Duodenal mucosa (tissue), 2 donors: ENCODE results near the gene CCDC124.
"Not testable (repeated sequence)": the region's sequence is repeated elsewhere in the genome, so short reads cannot be mapped to it uniquely, and the experiment has no call there.

Source experiments
- H3K27ac ChIP-seq: one replicate; pipeline ENCODE4 v1.7.0; 2013; ENCODE audit warnings: low read depth, low read length
- H3K27me3 ChIP-seq, 2 donors: one replicate each; pipeline ENCODE4 v1.7.0; 2013; ENCODE audit warnings: low read length in 2 of 2, control low read depth in 1 of 2; ENCODE audit not compliant: insufficient read depth in 2 of 2, control insufficient read depth in 1 of 2
- H3K36me3 ChIP-seq, 2 donors: one replicate each; pipeline ENCODE4 v1.7.0; 2013; ENCODE audit warnings: low read length in 2 of 2, control low read depth in 1 of 2; ENCODE audit not compliant: insufficient read depth in 2 of 2, control insufficient read depth in 1 of 2
- H3K4me1 ChIP-seq, 2 donors: one replicate each; pipeline ENCODE4 v1.7.0; 2013; ENCODE audit warnings: low read length in 2 of 2, control low read depth in 1 of 2; ENCODE audit not compliant: insufficient read depth in 2 of 2, control insufficient read depth in 1 of 2
- H3K4me3 ChIP-seq, 2 donors: one replicate each; pipeline ENCODE4 v1.7.0; 2013; ENCODE audit warnings: low read length in 2 of 2, low read depth in 1 of 2
- H3K9ac ChIP-seq, 2 donors: one replicate each; pipeline ENCODE4 v1.7.0; 2013; ENCODE audit warnings: low read length in 2 of 2, low read depth in 1 of 2
- H3K9me3 ChIP-seq, 2 donors: one replicate each; pipeline ENCODE4 v1.7.0; 2013; ENCODE audit warnings: low read length in 2 of 2, control low read depth in 1 of 2; ENCODE audit not compliant: control insufficient read depth in 1 of 2

The CCDC124 gene

GRCh38 chr19:17932485-17933338 is at the start of gene CCDC124:
Gene CCDC124, plus strand, starts transcription at chr19:17933015. Its CDS starts 3,406 bp downstream, at chr19:17936421.
- Histone ChIP-seq H3K4me3 (peak within 1 kb of the TSS; percentile 83 to 93), H3K4me1 (peaks cover 7 to 20% of the 10 kb centered on the region in 2 donors), H3K27ac (peak within 1 kb of the TSS; percentile 80), H3K9me3 (no peaks in the 10 kb centered on the region), H3K9ac (peak within 1 kb of the TSS; percentile 91), H3K36me3 (peaks cover 0 to 8% of the 10 kb centered on the region in 2 donors), H3K27me3 (peaks cover 4 to 6% of the 10 kb centered on the region in 2 donors)

- Histone ChIP-seq H3K9me3 (no peaks in the 10 kb centered on the region), H3K4me1 (no peaks in the 10 kb centered on the region), H3K4me3 (no peak overlapping the region), H3K27ac (no peak overlapping the region), H3K27me3 (no peaks in the 10 kb centered on the region), H3K9ac (no peak overlapping the region), H3K36me3 (no peaks in the 10 kb centered on the region)
These were observed 49.0 kb upstream of the CCDC124 start for GRCh38 chr19:17883627-17884410.

- H3K27me3 ChIP-seq = no peaks in the 10 kb centered on the region
These were observed 46.3 kb upstream of the CCDC124 start for GRCh38 chr19:17886515-17886914.

GRCh38 chr19:17887221-17887620 is 45.6 kb upstream of the CCDC124 start:
- H3K9me3 ChIP-seq, H3K9ac ChIP-seq, H3K4me3 ChIP-seq, H3K4me1 ChIP-seq, H3K36me3 ChIP-seq, H3K27ac ChIP-seq, H3K27me3 ChIP-seq: not testable (repeated sequence)

More at GRCh38 chr19:17886515-17886914, 46.3 kb upstream of the CCDC124 start:
- Histone ChIP-seq H3K36me3 (no peaks in the 10 kb centered on the region), H3K4me1 (no peaks in the 10 kb centered on the region), H3K4me3 (no peak overlapping the region), H3K9ac (no peak overlapping the region), H3K27ac (no peak overlapping the region), H3K9me3 (no peaks in the 10 kb centered on the region)

GRCh38 chr19:17888260-17888659 is 44.6 kb upstream of the CCDC124 start:
- H3K4me1 ChIP-seq = no peaks in the 10 kb centered on the region
- no peaks in the 10 kb centered on the region for H3K9me3 ChIP-seq
- H3K36me3 ChIP-seq = no peaks in the 10 kb centered on the region
- no peaks in the 10 kb centered on the region for H3K27me3 ChIP-seq
- H3K4me3 ChIP-seq = no peak overlapping the region
- H3K9ac ChIP-seq = no peak overlapping the region
- no peak overlapping the region for H3K27ac ChIP-seq

- no peak overlapping the region for H3K4me3 ChIP-seq
- no peaks in the 10 kb centered on the region for H3K36me3 ChIP-seq
- H3K27me3 ChIP-seq = no peaks in the 10 kb centered on the region
- H3K9me3 ChIP-seq = no peaks in the 10 kb centered on the region
- no peak overlapping the region for H3K27ac ChIP-seq
- H3K9ac ChIP-seq = no peak overlapping the region
- no peaks in the 10 kb centered on the region for H3K4me1 ChIP-seq
These were observed 43.1 kb upstream of the CCDC124 start for GRCh38 chr19:17889609-17890214.

- H3K4me1 ChIP-seq = no peaks in the 10 kb centered on the region
- H3K4me3 ChIP-seq = no peak overlapping the region
- H3K36me3 ChIP-seq = no peaks in the 10 kb centered on the region
- H3K9ac ChIP-seq = no peak overlapping the region
- H3K27me3 ChIP-seq = no peaks in the 10 kb centered on the region
- no peak overlapping the region for H3K27ac ChIP-seq
- no peaks in the 10 kb centered on the region for H3K9me3 ChIP-seq
These were observed 39.0 kb upstream of the CCDC124 start for GRCh38 chr19:17893766-17894165.

- Histone ChIP-seq H3K4me1 (no peaks in the 10 kb centered on the region), H3K9me3 (peaks cover 0 to under 1% of the 10 kb centered on the region in 2 donors), H3K27ac (no peak overlapping the region), H3K4me3 (no peak overlapping the region), H3K27me3 (peaks cover 0 to 3% of the 10 kb centered on the region in 2 donors), H3K36me3 (no peaks in the 10 kb centered on the region), H3K9ac (no peak overlapping the region)
These were observed 30.1 kb upstream of the CCDC124 start for GRCh38 chr19:17902701-17903100.

- no peak overlapping the region for H3K9ac ChIP-seq
- no peaks in the 10 kb centered on the region for H3K27me3 ChIP-seq
- H3K27ac ChIP-seq = no peak overlapping the region
- H3K4me1 ChIP-seq = no peaks in the 10 kb centered on the region
- H3K36me3 ChIP-seq = no peaks in the 10 kb centered on the region
- no peak overlapping the region for H3K4me3 ChIP-seq
- peaks cover 6 to 11% of the 10 kb centered on the region in 2 donors for H3K9me3 ChIP-seq
These were observed 24.6 kb upstream of the CCDC124 start for GRCh38 chr19:17908244-17908643.
